HUES64 (cell line): ENCODE results near the gene CNTNAP2.

Experiments
- H3K27ac ChIP-seq: 2 replicates; pipeline ENCODE4 v1.7.0; 2013; ENCODE audit warnings: low read depth, low read length, inconsistent platforms
- H3K27me3 ChIP-seq: 2 replicates; pipeline ENCODE4 v1.6.1; 2013; ENCODE audit warnings: mild to moderate bottlenecking, low read length; ENCODE audit not compliant: insufficient read depth
- H3K36me3 ChIP-seq: 2 replicates; pipeline ENCODE4 v1.6.1; 2013; ENCODE audit warnings: mild to moderate bottlenecking, low read length; ENCODE audit not compliant: insufficient read depth
- H3K4me1 ChIP-seq: 2 replicates; pipeline ENCODE4 v1.6.1; 2013; ENCODE audit warnings: mild to moderate bottlenecking, low read length, moderate library complexity; ENCODE audit not compliant: insufficient read depth
- H3K4me3 ChIP-seq: 2 replicates; pipeline ENCODE4 v1.5.1; 2013; ENCODE audit warnings: mild to moderate bottlenecking, low read length, moderate library complexity
- H3K9ac ChIP-seq: 2 replicates; pipeline ENCODE4 v1.6.1; 2013; ENCODE audit warnings: mild to moderate bottlenecking, low read depth, low read length
- H3K9me3 ChIP-seq: 2 replicates; pipeline ENCODE4 v1.6.1; 2013; ENCODE audit warnings: low read depth, low read length; ENCODE audit not compliant: insufficient read depth
- WGBS: fragments of 150-250, 120-280 bp; methylation state at CpG from one replicate; pipeline ENCODE4 v1.1.7; 2013; ENCODE audit warnings: missing lambda C conversion rate; 5-methylcytosine and 5-hydroxymethylcytosine counted together

CNTNAP2 gene

DNA sequence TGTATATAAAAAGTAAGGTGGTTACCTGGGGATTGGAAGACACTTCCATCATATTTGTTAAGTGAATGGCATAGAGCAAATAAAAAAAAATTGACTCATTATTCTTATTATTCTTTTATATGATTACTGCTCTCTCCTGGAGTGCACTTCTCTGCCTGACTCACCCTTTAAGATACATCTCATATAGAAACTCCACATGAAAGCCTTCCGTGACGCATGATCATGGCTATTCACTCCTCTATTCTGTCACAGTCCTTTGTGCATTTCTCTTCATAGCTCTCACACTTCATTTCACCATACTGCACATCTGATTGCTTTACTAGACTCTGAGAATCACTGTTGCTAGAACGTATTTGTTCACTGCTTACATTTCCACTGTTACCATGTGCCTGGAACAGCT lies 597.3 kb downstream of the CNTNAP2 start:
- 97% methylated on average over 3 of the region's 3 CpGs for WGBS
- Histone ChIP-seq H3K27me3 (no peaks in the 10 kb centered on the region), H3K9ac (no peak overlapping the region), H3K4me3 (no peak overlapping the region), H3K27ac (no peak overlapping the region), H3K36me3 (no peaks in the 10 kb centered on the region), H3K9me3 (no peaks in the 10 kb centered on the region), H3K4me1 (no peaks in the 10 kb centered on the region)

DNA sequence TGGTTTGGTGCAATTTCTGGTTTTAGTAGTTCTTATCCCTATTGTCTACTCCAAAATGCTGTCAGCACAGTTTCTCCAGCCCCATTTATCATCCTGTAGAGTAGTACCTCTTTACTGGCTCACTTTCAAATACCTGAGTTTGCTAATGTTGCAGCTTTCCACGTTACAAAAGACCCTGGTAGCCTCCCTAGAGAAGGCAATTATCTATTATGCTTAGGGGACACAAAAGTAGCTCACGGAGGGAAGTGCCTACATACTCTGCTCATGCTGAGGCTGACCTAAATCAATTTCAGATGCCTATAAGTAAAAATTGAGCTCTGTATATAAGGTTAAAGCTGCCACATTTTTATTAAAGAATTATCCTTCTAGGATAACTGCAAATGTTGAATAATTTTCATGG lies 603.6 kb downstream of the CNTNAP2 start:
- Histone ChIP-seq H3K36me3 (no peaks in the 10 kb centered on the region), H3K9ac (no peak overlapping the region), H3K27me3 (no peaks in the 10 kb centered on the region), H3K4me1 (no peaks in the 10 kb centered on the region; the same call in 1 of the 2 replicates), H3K27ac (no peak overlapping the region), H3K9me3 (no peaks in the 10 kb centered on the region), H3K4me3 (no peak overlapping the region)
- WGBS: 57% methylated on average over 2 of the region's 2 CpGs

DNA sequence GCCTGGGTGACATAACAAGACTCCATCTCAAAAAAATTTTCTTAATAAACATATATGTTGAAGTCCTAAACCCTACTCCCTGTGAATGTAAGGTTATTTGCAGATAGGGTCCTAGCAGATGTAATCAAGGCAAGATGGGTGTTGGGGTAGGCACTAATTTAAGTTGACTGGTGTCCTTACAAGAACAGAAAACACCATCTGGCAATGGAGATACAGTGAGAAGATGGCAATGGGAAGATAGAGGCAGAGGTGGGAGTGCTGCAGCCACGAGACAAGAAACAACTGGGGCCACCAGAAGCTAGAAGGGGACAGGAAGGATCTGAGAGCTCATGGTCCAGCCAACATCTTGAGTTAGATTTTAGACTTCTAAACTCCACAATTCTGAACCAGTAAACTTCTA lies 606.4 kb downstream of the CNTNAP2 start:
- H3K36me3 ChIP-seq: no peaks in the 10 kb centered on the region
- 88% methylated on average over 1 of the region's 1 CpG for WGBS
- no peaks in the 10 kb centered on the region for H3K27me3 ChIP-seq

DNA sequence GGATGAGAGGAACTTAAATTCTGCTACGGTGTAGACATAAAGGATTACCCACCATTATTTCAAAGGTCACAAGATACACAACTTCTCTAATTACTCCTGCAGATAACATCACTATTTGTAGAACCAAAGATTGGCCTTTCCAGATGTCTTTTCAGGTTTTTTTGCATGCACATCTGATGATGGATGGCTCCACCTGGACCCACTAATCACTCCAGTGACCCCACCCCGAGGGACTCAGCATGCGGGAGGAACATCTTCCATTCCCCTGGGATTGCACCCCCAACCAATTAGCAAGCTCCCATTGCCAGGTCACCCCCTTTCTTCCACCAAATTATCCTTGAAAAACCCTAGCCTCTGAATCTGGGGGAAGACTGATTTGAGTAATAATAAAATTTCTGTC lies 608.9 kb downstream of the CNTNAP2 start:
- Histone ChIP-seq H3K27me3 (no peaks in the 10 kb centered on the region), H3K4me3 (no peak overlapping the region), H3K36me3 (no peaks in the 10 kb centered on the region), H3K9me3 (no peaks in the 10 kb centered on the region), H3K4me1 (no peaks in the 10 kb centered on the region), H3K9ac (no peak overlapping the region), H3K27ac (no peak overlapping the region)
- 96% methylated on average over 3 of the region's 3 CpGs for WGBS

More for the DNA sequence above, 606.4 kb downstream of the CNTNAP2 start:
- Histone ChIP-seq H3K4me1 (no peaks in the 10 kb centered on the region; the same call in 1 of the 2 replicates), H3K9ac (no peak overlapping the region), H3K9me3 (no peaks in the 10 kb centered on the region), H3K4me3 (no peak overlapping the region), H3K27ac (no peak overlapping the region)

DNA sequence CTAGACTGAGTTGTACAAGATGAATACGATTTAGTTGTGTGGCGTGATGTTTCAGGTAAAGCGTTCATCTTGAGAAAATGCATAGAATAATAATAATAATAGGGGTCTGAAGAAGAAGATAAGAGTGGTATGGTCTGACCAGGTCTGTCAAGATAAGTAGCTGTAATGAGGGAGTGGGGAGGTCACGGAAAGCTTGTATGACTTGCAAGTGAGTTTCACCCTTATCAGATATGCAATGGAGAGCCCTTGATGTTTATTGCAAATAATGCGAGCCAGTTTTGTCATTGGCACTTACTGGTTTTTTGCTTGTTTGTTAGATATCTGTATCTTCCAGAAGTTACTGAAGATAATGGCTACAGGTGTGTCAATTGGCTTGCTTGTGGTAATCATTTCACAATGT lies 611.5 kb downstream of the CNTNAP2 start:
- H3K9ac ChIP-seq: no peak overlapping the region
- H3K4me1 ChIP-seq: no peaks in the 10 kb centered on the region
- no peaks in the 10 kb centered on the region for H3K9me3 ChIP-seq
- H3K36me3 ChIP-seq: no peaks in the 10 kb centered on the region
- 93% methylated on average over 5 of the region's 5 CpGs for WGBS
- H3K27ac ChIP-seq: no peak overlapping the region
- no peaks in the 10 kb centered on the region for H3K27me3 ChIP-seq
- no peak overlapping the region for H3K4me3 ChIP-seq

DNA sequence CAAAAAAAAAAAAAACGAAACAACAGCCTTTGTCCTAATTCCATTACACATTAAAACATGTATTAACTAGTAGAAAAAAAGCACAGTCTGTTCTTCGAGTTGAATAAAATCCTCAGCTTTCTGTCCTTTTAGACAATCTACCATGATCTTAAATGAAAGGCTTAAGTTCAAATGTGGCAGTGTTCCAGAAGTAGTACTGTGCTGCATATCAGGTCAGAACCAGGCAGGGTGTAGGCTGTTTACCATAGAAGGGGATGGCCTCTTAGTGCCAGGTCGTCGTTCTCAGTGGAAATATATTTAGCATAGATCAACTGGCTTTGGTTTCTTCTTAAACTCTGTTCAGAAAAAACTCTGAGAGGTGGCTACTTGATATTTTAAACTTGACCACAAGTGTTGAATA lies 612.0 kb downstream of the CNTNAP2 start:
- 85% methylated on average over 4 of the region's 4 CpGs for WGBS
- Histone ChIP-seq H3K4me3 (no peak overlapping the region), H3K4me1 (no peaks in the 10 kb centered on the region), H3K27me3 (no peaks in the 10 kb centered on the region), H3K9ac (no peak overlapping the region), H3K36me3 (no peaks in the 10 kb centered on the region), H3K27ac (no peak overlapping the region), H3K9me3 (no peaks in the 10 kb centered on the region)

DNA sequence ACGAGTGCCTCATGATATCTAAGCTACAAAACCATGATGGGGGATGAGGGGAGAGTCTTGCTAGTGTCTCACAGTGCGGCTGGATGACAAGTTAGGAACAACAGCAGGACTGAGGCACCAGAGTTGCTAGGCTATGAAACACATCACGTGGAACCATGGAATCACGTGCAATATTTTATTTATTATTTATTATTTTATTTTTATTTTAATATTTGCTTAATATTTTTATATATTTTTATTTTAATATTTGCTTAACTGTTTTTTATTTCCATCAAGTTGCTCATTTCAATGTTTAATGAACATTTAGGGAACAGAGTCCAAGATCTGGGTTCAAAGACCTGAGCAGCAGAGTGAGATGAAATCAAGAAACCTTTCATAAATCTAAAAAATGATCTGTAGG lies 614.6 kb downstream of the CNTNAP2 start:
- Histone ChIP-seq H3K27ac (no peak overlapping the region), H3K9ac (no peak overlapping the region), H3K9me3 (no peaks in the 10 kb centered on the region), H3K27me3 (no peaks in the 10 kb centered on the region), H3K36me3 (no peaks in the 10 kb centered on the region), H3K4me3 (no peak overlapping the region), H3K4me1 (no peaks in the 10 kb centered on the region)
- WGBS: 95% methylated on average over 3 of the region's 4 CpGs

DNA sequence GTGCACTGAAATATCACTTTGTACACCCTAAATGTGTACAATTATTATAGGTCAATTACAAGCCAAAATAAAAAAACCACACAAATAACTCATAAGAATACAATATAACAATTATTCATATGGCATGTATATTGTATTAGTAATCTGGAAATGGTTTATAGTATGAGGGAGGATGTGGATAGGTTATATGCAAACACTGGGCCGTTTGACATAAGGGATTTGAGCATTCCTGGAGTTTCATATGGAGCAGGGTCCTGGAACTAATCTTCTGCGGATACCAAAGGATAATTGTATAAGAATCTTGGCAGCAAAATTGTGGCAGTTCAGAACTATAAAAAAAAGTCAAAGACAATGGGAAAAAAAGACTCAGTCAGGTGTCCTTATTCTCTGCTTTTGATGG lies 619.4 kb downstream of the CNTNAP2 start:
- Histone ChIP-seq H3K27ac (no peak overlapping the region), H3K36me3 (no peaks in the 10 kb centered on the region), H3K9ac (no peak overlapping the region), H3K27me3 (no peaks in the 10 kb centered on the region), H3K4me1 (no peaks in the 10 kb centered on the region), H3K4me3 (no peak overlapping the region), H3K9me3 (no peaks in the 10 kb centered on the region)
- 88% methylated on average over 2 of the region's 2 CpGs for WGBS

DNA sequence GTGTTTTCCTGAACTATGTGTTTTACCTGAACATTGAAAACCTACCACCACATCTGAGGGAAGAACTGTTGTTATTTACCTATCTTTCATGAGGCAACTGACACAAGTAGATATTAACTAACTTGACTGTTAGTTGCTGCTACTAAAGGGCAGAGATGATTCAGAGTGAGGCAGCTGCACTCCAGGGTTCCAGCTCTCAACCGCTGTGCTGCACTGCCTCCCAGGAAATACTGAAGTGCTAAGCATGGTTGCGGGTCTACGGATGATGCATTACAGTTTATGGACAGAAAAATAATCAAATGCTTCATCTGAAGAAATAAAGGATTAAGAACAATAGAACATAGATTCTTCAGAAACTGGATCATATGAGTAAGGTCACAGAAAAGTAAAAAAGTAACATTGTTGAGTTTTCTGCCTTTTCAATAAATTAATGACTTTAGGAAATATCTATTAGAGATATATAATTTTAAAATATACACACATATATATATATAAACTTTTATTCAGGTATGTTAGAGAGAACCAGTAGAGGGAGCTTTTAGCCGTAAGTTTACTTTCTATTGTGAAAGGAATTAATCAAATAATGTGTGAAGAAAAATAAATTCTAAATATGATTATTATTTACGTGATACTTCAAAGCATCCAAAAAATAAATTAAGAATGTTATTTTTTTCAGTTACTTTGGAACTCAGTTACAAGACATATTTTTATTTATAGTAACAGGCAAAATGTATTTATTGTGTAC lies 620.0 kb downstream of the CNTNAP2 start:
- H3K36me3 ChIP-seq: no peaks in the 10 kb centered on the region
- H3K27me3 ChIP-seq: no peaks in the 10 kb centered on the region
- H3K9me3 ChIP-seq: no peaks in the 10 kb centered on the region
- 71% methylated on average over 3 of the region's 5 CpGs for WGBS
- H3K9ac ChIP-seq: no peak overlapping the region
- no peak overlapping the region for H3K4me3 ChIP-seq
- no peaks in the 10 kb centered on the region for H3K4me1 ChIP-seq
- H3K27ac ChIP-seq: no peak overlapping the region

DNA sequence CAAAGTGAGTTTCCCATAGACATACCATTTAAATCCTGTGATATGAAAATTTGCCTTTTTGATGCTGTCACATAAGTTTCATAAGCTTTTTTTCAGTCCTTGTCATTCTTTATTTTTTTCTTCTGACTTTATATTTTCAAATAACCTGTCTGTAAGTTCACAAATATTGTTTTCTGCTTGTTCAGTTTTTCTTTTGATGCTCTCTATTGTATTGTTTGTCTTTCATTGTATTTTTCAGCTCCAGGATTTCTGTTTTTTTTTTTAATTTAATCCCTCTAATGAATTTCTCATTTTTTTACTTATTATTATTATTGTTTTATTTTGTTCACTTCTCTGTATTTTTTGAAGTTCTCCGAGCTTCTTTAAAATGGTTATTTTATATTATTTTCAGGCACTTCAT lies 623.4 kb downstream of the CNTNAP2 start:
- WGBS: no CpG with 5 or more reads among the region's 1 CpG
- Histone ChIP-seq H3K4me1 (no peaks in the 10 kb centered on the region; the same call in 1 of the 2 replicates), H3K9me3 (no peaks in the 10 kb centered on the region), H3K27me3 (no peaks in the 10 kb centered on the region), H3K36me3 (no peaks in the 10 kb centered on the region), H3K27ac (no peak overlapping the region), H3K9ac (no peak overlapping the region), H3K4me3 (no peak overlapping the region)

DNA sequence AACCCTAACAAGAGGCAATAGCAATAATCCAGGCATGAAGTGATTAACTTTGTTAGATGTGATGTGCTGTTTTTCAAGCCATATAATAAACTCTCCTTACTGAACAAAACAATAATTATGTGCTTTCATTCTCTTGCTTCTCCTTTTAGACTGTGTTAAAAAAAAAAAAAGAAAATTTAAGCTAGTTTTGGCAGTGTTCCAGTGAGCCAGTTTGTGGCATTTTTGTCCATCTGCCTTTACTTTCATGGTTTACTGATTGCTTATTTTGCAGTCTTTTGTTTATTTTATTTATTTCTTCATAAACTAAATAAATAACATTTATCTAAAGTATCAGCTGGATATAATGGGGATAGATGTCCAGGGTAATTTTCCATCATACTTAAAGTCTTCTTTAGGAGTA lies 625.3 kb downstream of the CNTNAP2 start:
- Histone ChIP-seq H3K4me3 (no peak overlapping the region), H3K4me1 (no peaks in the 10 kb centered on the region; the same call in 1 of the 2 replicates), H3K36me3 (no peaks in the 10 kb centered on the region), H3K9me3 (no peaks in the 10 kb centered on the region), H3K27ac (no peak overlapping the region), H3K27me3 (no peaks in the 10 kb centered on the region), H3K9ac (no peak overlapping the region)

DNA sequence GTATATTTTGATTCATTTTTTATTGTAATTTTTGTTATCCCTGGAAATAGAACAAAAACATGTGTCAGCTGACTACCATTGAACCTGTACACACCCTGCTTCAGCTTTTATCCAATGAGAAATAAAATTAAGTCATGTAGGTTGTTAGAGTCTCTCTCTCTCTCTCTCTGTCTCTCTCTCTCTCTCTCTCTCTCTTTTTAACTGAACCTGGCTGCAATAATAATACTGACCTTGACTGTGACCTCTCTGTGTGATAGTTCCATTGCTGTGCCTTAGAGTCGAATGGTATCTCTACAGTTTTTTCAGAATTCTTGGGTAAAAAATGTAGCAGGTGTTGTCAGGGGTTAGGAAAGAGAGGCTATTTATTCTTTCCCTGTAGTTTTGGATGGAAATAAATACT lies 637.8 kb downstream of the CNTNAP2 start:
- H3K4me1 ChIP-seq: no peaks in the 10 kb centered on the region
- no peaks in the 10 kb centered on the region for H3K27me3 ChIP-seq
- WGBS: 89% methylated on average over 1 of the region's 1 CpG

More for the DNA sequence above, 637.8 kb downstream of the CNTNAP2 start:
- Histone ChIP-seq H3K9me3 (peaks cover 8% of the 10 kb centered on the region), H3K36me3 (no peaks in the 10 kb centered on the region), H3K27ac (no peak overlapping the region), H3K9ac (no peak overlapping the region), H3K4me3 (no peak overlapping the region)
